Measurements from ENCODE around the gene LAMP5.

Gene LAMP5

GRCh38 chr20:9492067-9492466 is 22.3 kb upstream of the LAMP5 start:
- H3K27me3 ChIP-seq (ENCODE audit: low read length), result no peaks in the 10 kb centered on the region

DNA sequence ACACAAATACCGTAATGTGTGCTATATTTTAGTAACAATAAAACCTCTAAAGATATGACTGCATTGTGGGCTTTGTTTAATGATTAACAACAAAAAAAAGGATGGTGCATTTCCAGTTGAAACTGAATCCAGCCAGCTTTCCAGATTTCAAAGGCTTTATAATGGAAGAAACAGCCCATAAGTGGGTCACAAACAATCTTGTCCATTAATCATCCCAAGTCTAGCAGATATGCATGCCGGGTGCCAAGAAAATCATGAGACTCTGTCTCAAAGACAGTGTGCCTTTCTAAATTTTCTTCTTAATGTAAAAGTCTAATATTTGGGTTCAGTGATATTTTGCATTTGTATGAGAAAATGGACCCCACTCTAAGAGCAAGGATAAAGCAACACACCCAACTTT is 20.6 kb upstream of the LAMP5 start:
- H3K9me3 ChIP-seq (ENCODE audit: insufficient read depth, low read length), result no peaks in the 10 kb centered on the region
- no peak for TF ChIP-seq EZH2phosphoT487 (conservative IDR thresholded peaks at IDR 0.05; ENCODE audit: low read length)
- TF ChIP-seq CTCF (IDR thresholded peaks at IDR 0.05; ENCODE audit: insufficient read depth, low read length, poor library complexity, severe bottlenecking), result no peak
- no peak overlapping the region for H2AFZ ChIP-seq (ENCODE audit: low read depth, low read length, severe bottlenecking)
- no peaks in the 10 kb centered on the region for H3K9me2 ChIP-seq (replicated peaks; ENCODE audit: insufficient read depth, low read length)
- no peaks in the 10 kb centered on the region for H3F3A ChIP-seq (ENCODE audit: insufficient read depth)
- H3K9ac ChIP-seq (ENCODE audit: low read length), result no peak overlapping the region
- no peak overlapping the region for H3K4me3 ChIP-seq (ENCODE audit: insufficient read depth, low read length, poor library complexity, severe bottlenecking)
- H3K36me3 ChIP-seq (ENCODE audit: low read length), result no peaks in the 10 kb centered on the region
- H4K20me1 ChIP-seq (ENCODE audit: low read depth, low read length), result no peaks in the 10 kb centered on the region
- no peak overlapping the region for H3K4me2 ChIP-seq (ENCODE audit: low read depth, low read length, poor library complexity, severe bottlenecking)
- H3K79me2 ChIP-seq (ENCODE audit: insufficient read depth, low read length), result no peaks in the 10 kb centered on the region
- no peak overlapping the region for H3K27ac ChIP-seq (ENCODE audit: low read depth, low read length)
- H3K27me3 ChIP-seq (ENCODE audit: low read length), result no peaks in the 10 kb centered on the region

More at GRCh38 chr20:9492067-9492466, 22.3 kb upstream of the LAMP5 start:
- Histone ChIP-seq H3K9me2 (replicated peaks; ENCODE audit: insufficient read depth, low read length) (no peaks in the 10 kb centered on the region), H2AFZ (ENCODE audit: low read depth, low read length, severe bottlenecking) (no peak overlapping the region), H3K4me3 (ENCODE audit: insufficient read depth, low read length, poor library complexity, severe bottlenecking) (no peak overlapping the region), H3K79me2 (ENCODE audit: insufficient read depth, low read length) (no peaks in the 10 kb centered on the region), H4K20me1 (ENCODE audit: low read depth, low read length) (no peaks in the 10 kb centered on the region), H3K27ac (ENCODE audit: low read depth, low read length) (no peak overlapping the region), H3K4me2 (ENCODE audit: low read depth, low read length, poor library complexity, severe bottlenecking) (no peak overlapping the region), H3F3A (ENCODE audit: insufficient read depth) (no peaks in the 10 kb centered on the region), H3K36me3 (ENCODE audit: low read length) (no peaks in the 10 kb centered on the region), H3K9me3 (ENCODE audit: insufficient read depth, low read length) (no peaks in the 10 kb centered on the region), H3K9ac (ENCODE audit: low read length) (no peak overlapping the region)
- TF ChIP-seq CTCF (IDR thresholded peaks at IDR 0.05; ENCODE audit: insufficient read depth, low read length, poor library complexity, severe bottlenecking), result no peak
- no peak for TF ChIP-seq EZH2phosphoT487 (conservative IDR thresholded peaks at IDR 0.05; ENCODE audit: low read length)

DNA sequence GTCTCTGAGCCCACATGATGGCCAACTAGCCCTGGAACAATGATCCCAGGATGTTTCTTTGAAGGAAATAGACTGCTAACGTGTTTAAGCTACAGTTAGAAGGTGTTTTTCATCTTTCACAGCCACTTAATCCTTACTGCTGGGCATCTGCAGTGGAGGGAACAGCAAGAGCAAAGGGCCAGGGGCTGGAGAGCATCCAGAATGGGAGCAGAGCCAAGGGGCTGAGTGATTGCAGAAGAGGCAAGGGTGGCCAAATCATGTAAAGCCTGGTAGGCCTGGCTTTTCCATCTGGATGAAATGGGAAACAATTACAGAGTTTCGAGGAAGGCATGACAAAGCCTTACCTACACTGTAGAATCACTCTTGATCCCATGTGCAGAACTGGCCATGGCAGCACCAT is 18.7 kb upstream of the LAMP5 start:
- no peak overlapping the region for H3K9ac ChIP-seq (ENCODE audit: low read length)
- no peaks in the 10 kb centered on the region for H3K27me3 ChIP-seq (ENCODE audit: low read length)
- no peaks in the 10 kb centered on the region for H3K36me3 ChIP-seq (ENCODE audit: low read length)
- no peaks in the 10 kb centered on the region for H4K20me1 ChIP-seq (ENCODE audit: low read depth, low read length)
- H3K79me2 ChIP-seq (ENCODE audit: insufficient read depth, low read length), result no peaks in the 10 kb centered on the region
- no peak for TF ChIP-seq EZH2phosphoT487 (conservative IDR thresholded peaks at IDR 0.05; ENCODE audit: low read length)
- TF ChIP-seq CTCF (IDR thresholded peaks at IDR 0.05; ENCODE audit: insufficient read depth, low read length, poor library complexity, severe bottlenecking), result no peak
- no peak overlapping the region for H3K4me3 ChIP-seq (ENCODE audit: insufficient read depth, low read length, poor library complexity, severe bottlenecking)
- H2AFZ ChIP-seq (ENCODE audit: low read depth, low read length, severe bottlenecking), result no peak overlapping the region
- H3K4me2 ChIP-seq (ENCODE audit: low read depth, low read length, poor library complexity, severe bottlenecking), result no peak overlapping the region
- H3K9me2 ChIP-seq (replicated peaks; ENCODE audit: insufficient read depth, low read length), result no peaks in the 10 kb centered on the region
- no peaks in the 10 kb centered on the region for H3F3A ChIP-seq (ENCODE audit: insufficient read depth)
- no peak overlapping the region for H3K27ac ChIP-seq (ENCODE audit: low read depth, low read length)
- no peaks in the 10 kb centered on the region for H3K9me3 ChIP-seq (ENCODE audit: insufficient read depth, low read length)

All from SU-DHL-6 (cell line).